ENCODE data around the gene NRXN3.

GRCh38 chr14:79630288-79630960 is 1460.3 kb downstream of the NRXN3 start:
- TF ChIP-seq CTCF (conservative IDR thresholded peaks at IDR 0.05 in 1 of 2, IDR thresholded peaks at IDR 0.05 in 1 of 2; ENCODE audit: extremely low read depth in 1 of 2, insufficient read depth in 1 of 2, low read depth in 1 of 2, low read length in 2 of 2) = no peak
- no peak for TF ChIP-seq EZH2 (IDR thresholded peaks at IDR 0.05; ENCODE audit: borderline replicate concordance, low read length)

Data from mammary epithelial cell (primary cell).